Stimulated activated CD8-positive, alpha-beta memory T cell treated with anti-CD3 and anti-CD28 coated beads, Interleukin-2, amount 100 ng/mL, for 48 hours (primary cell): ENCODE measurements around the gene LPP.

ENCODE experiments used
- DNase-seq, 2 donors: peaks; one replicate each; pipeline ENCODE4 v3.0.0-alpha.2; 2020; ENCODE audit warnings: low read depth in 2 of 2

The LPP gene

GRCh38 chr3:188198001-188198400 lies 44.0 kb downstream of the LPP start:
- DNase-seq: no peak

- DNase-seq: no peak
Measured at GRCh38 chr3:188198760-188199327, 44.9 kb downstream of the LPP start.

GRCh38 chr3:188199386-188199785 lies 45.4 kb downstream of the LPP start:
- no peak for DNase-seq

- DNase-seq: no peak
Measured at GRCh38 chr3:188200481-188200880, 46.5 kb downstream of the LPP start.

GRCh38 chr3:188202358-188203138 lies 48.6 kb downstream of the LPP start:
- no peak for DNase-seq

GRCh38 chr3:188204526-188204925 lies 50.6 kb downstream of the LPP start:
- DNase-seq: no peak

- DNase-seq: no peak
Measured at GRCh38 chr3:188205992-188206416, 52.0 kb downstream of the LPP start.

GRCh38 chr3:188206787-188207186 lies 52.8 kb downstream of the LPP start:
- DNase-seq: no peak

GRCh38 chr3:188207941-188208515 lies 54.1 kb downstream of the LPP start:
- DNase-seq: no peak

- DNase-seq: no peak
Measured at GRCh38 chr3:188208516-188208981, 54.6 kb downstream of the LPP start.

- no peak for DNase-seq
Measured at GRCh38 chr3:188209034-188209433, 55.1 kb downstream of the LPP start.

GRCh38 chr3:188209740-188210139 lies 55.8 kb downstream of the LPP start:
- DNase-seq: no peak

- DNase-seq: no peak
Measured at GRCh38 chr3:188211476-188211875, 57.5 kb downstream of the LPP start.

GRCh38 chr3:188212308-188212969 lies 58.5 kb downstream of the LPP start:
- no peak for DNase-seq

GRCh38 chr3:188214442-188214841 lies 60.5 kb downstream of the LPP start:
- no peak for DNase-seq

GRCh38 chr3:188215129-188215528 lies 61.2 kb downstream of the LPP start:
- DNase-seq: no peak

GRCh38 chr3:188217011-188217463 lies 63.1 kb downstream of the LPP start:
- no peak for DNase-seq

- no peak for DNase-seq
Measured at GRCh38 chr3:188217726-188218125, 63.8 kb downstream of the LPP start.

GRCh38 chr3:188218603-188219002 lies 64.6 kb downstream of the LPP start:
- no peak for DNase-seq

- no peak for DNase-seq
Measured at GRCh38 chr3:188219147-188219546, 65.2 kb downstream of the LPP start.

GRCh38 chr3:188220097-188220788 lies 66.3 kb downstream of the LPP start:
- no peak for DNase-seq
